ENCODE measurements around the gene ITFG1. TPM values are rescaled to one million over a fixed set of nuclear protein-coding genes. Genes with fewer than 3 reads are reported as not detected.
"Not testable (repeated sequence)": the region's sequence is repeated elsewhere in the genome, so short reads cannot be mapped to it uniquely, and the experiment has no call there.

The ITFG1 gene
- total RNA-seq, 1 donor from 2014 or later = 71.3 TPM

DNA sequence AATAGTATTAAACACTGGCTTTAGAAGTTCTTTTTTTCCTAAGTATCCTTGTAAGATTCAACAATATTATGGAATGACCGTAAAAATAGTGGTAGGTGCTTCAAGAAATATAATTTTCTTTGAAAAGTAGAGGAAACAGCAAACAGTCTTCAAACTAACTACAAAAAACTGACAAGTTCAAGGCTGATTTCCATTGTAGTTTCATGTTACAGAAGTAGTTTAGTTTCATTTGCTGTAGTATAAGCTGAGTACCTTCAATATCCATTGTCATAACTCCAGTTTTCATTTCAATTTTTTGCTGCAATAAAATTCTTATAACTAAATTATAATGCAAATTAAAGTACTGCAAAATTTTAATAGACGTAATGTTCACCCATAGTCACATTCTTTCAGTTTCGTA is 19.5 kb upstream of the ITFG1 start:
- no peak for DNase-seq
- Histone ChIP-seq H3K4me1 (peaks cover 74% of the 10 kb centered on the region), H3K27me3 (ENCODE audit: low read depth) (no peaks in the 10 kb centered on the region), H3K36me3 (no peaks in the 10 kb centered on the region), H3K27ac (replicated peaks) (no peak overlapping the region), H3K4me3 (no peak overlapping the region), H3K9me3 (replicated peaks) (no peaks in the 10 kb centered on the region)
- TF ChIP-seq, protein P1, sequence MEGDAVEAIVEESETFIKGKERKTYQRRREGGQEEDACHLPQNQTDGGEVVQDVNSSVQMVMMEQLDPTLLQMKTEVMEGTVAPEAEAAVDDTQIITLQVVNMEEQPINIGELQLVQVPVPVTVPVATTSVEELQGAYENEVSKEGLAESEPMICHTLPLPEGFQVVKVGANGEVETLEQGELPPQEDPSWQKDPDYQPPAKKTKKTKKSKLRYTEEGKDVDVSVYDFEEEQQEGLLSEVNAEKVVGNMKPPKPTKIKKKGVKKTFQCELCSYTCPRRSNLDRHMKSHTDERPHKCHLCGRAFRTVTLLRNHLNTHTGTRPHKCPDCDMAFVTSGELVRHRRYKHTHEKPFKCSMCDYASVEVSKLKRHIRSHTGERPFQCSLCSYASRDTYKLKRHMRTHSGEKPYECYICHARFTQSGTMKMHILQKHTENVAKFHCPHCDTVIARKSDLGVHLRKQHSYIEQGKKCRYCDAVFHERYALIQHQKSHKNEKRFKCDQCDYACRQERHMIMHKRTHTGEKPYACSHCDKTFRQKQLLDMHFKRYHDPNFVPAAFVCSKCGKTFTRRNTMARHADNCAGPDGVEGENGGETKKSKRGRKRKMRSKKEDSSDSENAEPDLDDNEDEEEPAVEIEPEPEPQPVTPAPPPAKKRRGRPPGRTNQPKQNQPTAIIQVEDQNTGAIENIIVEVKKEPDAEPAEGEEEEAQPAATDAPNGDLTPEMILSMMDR (IDR thresholded peaks at IDR 0.05; ENCODE audit: borderline replicate concordance) = no peak
- intact Hi-C loops (cut with micrococcal nuclease) = no loop called here

DNA sequence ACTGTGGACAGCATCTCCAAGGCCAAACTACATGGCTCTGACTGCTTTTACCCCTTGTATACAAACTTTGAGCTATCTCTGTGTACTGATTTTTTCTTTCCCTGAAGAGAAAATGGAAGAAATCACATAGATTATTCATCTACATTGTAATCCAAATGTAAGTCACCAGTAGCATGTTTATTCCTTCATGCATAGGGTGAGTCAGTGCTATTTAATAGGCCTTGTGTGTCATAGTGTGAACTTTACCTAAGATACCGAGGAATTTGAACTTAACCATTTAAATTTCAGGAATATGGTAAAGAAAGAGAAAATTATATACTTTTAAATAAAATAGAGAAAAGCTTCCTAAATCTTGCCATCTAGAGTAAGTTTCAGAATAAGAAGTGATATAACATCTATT is 16.8 kb upstream of the ITFG1 start:
- H3K4me1 ChIP-seq = peaks cover 81% of the 10 kb centered on the region
- no peak overlapping the region for H3K4me3 ChIP-seq
- no peak for DNase-seq
- TF ChIP-seq, protein P1 (IDR thresholded peaks at IDR 0.05; ENCODE audit: borderline replicate concordance) = no peak
- no peaks in the 10 kb centered on the region for H3K27me3 ChIP-seq (ENCODE audit: low read depth)
- intact Hi-C loops (cut with micrococcal nuclease) = no loop called here
- H3K36me3 ChIP-seq = no peaks in the 10 kb centered on the region
- no peak overlapping the region for H3K27ac ChIP-seq (replicated peaks)
- no peaks in the 10 kb centered on the region for H3K9me3 ChIP-seq (replicated peaks)

DNA sequence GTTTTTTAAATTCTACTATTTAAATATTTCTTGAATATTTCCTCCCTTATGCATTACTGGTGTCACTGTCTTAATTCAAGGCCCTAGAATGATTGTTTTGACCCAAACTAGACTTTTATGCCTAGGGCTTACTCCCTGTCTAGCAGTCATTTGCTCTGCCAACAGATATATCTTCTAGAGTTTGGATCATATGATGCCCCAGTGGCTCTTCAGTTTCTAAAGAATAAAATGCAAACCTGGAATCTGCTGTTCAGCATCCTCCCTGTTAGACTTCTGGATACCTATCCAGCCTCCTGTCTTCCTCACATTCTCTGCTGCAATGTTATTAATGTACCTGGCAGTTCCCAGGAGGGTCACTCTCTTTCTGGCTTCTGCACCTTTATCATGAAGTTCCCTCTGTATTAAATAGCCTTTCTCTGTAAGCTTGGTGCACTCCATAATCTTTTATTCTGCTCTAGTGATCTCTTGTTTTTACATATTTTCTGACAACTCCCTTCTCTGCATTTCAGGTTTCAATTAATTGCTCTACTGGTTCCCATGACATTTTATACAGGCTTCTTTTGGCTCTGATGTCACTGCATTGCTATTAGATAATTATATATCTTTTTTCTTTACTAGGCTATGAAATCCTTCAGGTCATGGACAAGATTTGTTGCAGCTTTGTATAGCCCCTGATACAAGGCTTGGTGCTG is 15.9 kb upstream of the ITFG1 start:
- no peaks in the 10 kb centered on the region for H3K27me3 ChIP-seq (ENCODE audit: low read depth)
- no peak overlapping the region for H3K4me3 ChIP-seq
- DNase-seq = no peak
- H3K4me1 ChIP-seq = peaks cover 75% of the 10 kb centered on the region
- no peaks in the 10 kb centered on the region for H3K36me3 ChIP-seq
- intact Hi-C loops (cut with micrococcal nuclease) = no loop called here
- H3K27ac ChIP-seq (replicated peaks) = peak overlapping the region; percentile 55
- no peaks in the 10 kb centered on the region for H3K9me3 ChIP-seq (replicated peaks)
- TF ChIP-seq, protein P1 (IDR thresholded peaks at IDR 0.05; ENCODE audit: borderline replicate concordance) = no peak

DNA sequence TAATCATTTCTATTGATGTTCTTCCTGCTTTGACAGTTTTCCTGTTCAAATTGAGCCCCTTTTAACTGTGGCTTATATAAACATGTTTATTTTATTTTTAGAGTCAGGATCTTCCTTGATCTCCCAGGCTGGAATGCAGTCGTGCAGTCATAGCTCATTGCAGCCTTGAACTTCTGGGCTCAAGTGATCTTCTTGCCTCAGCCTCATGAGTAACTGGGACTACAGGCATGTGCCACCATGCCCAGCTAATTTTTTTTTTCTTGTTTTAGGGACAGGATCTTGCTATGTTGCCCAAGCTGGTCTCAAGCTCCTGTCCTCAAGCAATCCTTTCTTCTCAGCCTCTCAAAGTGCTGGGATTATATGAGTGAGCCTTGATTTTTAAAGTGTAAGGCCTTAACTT is 14.9 kb upstream of the ITFG1 start:
- no peak overlapping the region for H3K4me3 ChIP-seq
- DNase-seq = no peak
- H3K4me1 ChIP-seq = peaks cover 71% of the 10 kb centered on the region
- intact Hi-C loops (cut with micrococcal nuclease) = no loop called here
- no peaks in the 10 kb centered on the region for H3K36me3 ChIP-seq
- peak overlapping the region; percentile 55 for H3K27ac ChIP-seq (replicated peaks)
- H3K27me3 ChIP-seq (ENCODE audit: low read depth) = no peaks in the 10 kb centered on the region
- TF ChIP-seq, protein P1 (IDR thresholded peaks at IDR 0.05; ENCODE audit: borderline replicate concordance) = no peak
- H3K9me3 ChIP-seq (replicated peaks) = no peaks in the 10 kb centered on the region

DNA sequence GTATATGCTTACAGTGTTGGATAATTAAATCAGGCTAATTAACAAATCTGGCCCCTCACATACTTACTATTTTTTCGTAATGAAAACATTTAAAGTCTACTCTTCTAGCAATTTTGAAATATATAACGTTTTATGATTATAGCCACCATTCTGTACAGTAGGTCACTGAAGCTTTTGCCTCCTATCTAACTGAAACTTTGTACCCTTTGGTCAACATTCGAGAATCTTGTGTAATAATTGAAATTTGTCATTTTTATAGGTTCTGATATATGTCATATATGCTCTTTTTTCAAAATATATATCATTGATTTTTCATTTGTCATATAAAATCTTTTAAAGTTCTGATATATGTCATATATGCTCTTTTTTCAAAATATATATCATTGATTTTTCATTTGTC is 12.9 kb upstream of the ITFG1 start:
- Histone ChIP-seq H3K4me3 (no peak overlapping the region), H3K36me3 (no peaks in the 10 kb centered on the region), H3K27me3 (ENCODE audit: low read depth) (no peaks in the 10 kb centered on the region), H3K4me1 (peaks cover 75% of the 10 kb centered on the region), H3K9me3 (replicated peaks) (no peaks in the 10 kb centered on the region), H3K27ac (replicated peaks) (no peak overlapping the region)
- TF ChIP-seq, protein P1 (IDR thresholded peaks at IDR 0.05; ENCODE audit: borderline replicate concordance) = no peak
- DNase-seq = no peak
- intact Hi-C loops (cut with micrococcal nuclease) = no loop called here

DNA sequence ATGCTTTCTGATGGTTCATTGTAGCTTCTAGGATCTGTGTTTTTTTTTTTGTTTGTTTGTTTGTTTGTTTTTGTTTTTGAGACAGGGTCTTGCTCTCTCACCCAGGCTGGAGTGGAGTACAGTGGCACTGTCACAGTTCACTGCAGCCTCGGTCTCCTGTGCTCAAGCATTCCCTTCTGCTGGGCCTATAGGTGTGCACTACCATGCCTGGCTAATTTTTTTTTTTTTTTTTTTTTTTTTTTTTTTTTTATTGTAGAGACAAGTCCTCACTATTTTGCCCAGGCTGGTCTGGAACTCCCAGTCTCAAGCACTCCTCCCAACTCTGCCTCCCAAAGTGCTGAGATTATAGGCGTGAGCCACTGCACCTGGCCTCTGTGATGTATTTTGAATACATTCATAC is 12.1 kb upstream of the ITFG1 start:
- H3K4me3 ChIP-seq; H3K36me3 ChIP-seq; H3K9me3 ChIP-seq (replicated peaks); H3K27me3 ChIP-seq (ENCODE audit: low read depth); intact Hi-C loops (cut with micrococcal nuclease); H3K27ac ChIP-seq (replicated peaks); DNase-seq: not testable (repeated sequence)
- peaks cover 77% of the 10 kb centered on the region for H3K4me1 ChIP-seq
